Transverse colon (tissue), 4 donors: ENCODE data around the gene CDCP2. TPM values are rescaled to one million over a fixed set of nuclear protein-coding genes. Genes with fewer than 3 reads are reported as not detected.

Source experiments
- DNase-seq: peaks from one replicate; pipeline ENCODE4 v3.0.0-alpha.2; 2019
- H3K27ac ChIP-seq, 4 donors: fragments of 200-600 bp; sonication (generic); 2 replicates each; pipeline ENCODE4 v1.5.1; 2016 to 2018; ENCODE audit warnings: inconsistent platforms in 4 of 4
- H3K27me3 ChIP-seq: fragments of 200-600 bp; sonication (generic); 2 replicates; pipeline ENCODE4 v1.5.1; 2017; ENCODE audit warnings: inconsistent platforms
- H3K36me3 ChIP-seq, 4 donors: fragments of 200-600 bp; sonication (generic); 2 replicates each; pipeline ENCODE4 v1.5.1; 2017 to 2019; ENCODE audit warnings: inconsistent platforms in 4 of 4
- H3K4me1 ChIP-seq, 4 donors: fragments of 200-600 bp; sonication (generic); 2 replicates each; pipeline ENCODE4 v1.5.1; 2017 to 2020; ENCODE audit warnings: inconsistent platforms in 4 of 4
- H3K4me3 ChIP-seq, 4 donors: fragments of 200-600 bp; sonication (generic); 1 replicate in 1 of 4; 2 replicates in 3 of 4; pipeline versions ENCODE4 v1.5.1 to v1.6.1; 2017 to 2019; ENCODE audit warnings: inconsistent platforms in 4 of 4
- H3K9me3 ChIP-seq, 2 donors: fragments of 200-600 bp; sonication (generic); 2 replicates each; pipeline ENCODE4 v1.5.1; 2017 to 2019; ENCODE audit warnings: inconsistent platforms in 2 of 2
- EP300 ChIP-seq: sonication (generic); formaldehyde crosslinking; IDR thresholded peaks from one replicate; pipeline ENCODE4 v1.6.1; 2017; ENCODE audit warnings: antibody characterized with exemption, low read depth
- POLR2A ChIP-seq: fragments of 450-650 bp; IDR thresholded peaks from one replicate; pipeline ENCODE4 v1.6.1; 2016; ENCODE audit warnings: antibody characterized with exemption, mild to moderate bottlenecking, moderate library complexity
- POLR2AphosphoS5 ChIP-seq, 3 donors: sonication (generic); formaldehyde crosslinking; IDR thresholded peaks; one replicate each; pipeline ENCODE4 v1.6.1; 2016; ENCODE audit warnings: antibody characterized with exemption in 3 of 3
- WGBS, 2 donors: methylation state at CpG; one replicate each; pipeline ENCODE4 v1.1.5; 2018; ENCODE audit warnings: low coverage in 1 of 2; 5-methylcytosine and 5-hydroxymethylcytosine counted together
- in situ Hi-C, 4 donors: fragments of 200-750 bp; cut with MboI; loops; one replicate each; pipeline versions ENCODE4 v1.15.0 to v1.15.1; 2017; ENCODE audit warnings: low sequenced_read_pairs in 3 of 4, low pct_ligation_motif_present in 1 of 4, low pct_unique_long_range_greater_than_20kb in 1 of 4
- intact Hi-C: fragments of 100-400 bp; cut with DNase I; formaldehyde crosslinking; loops from one replicate; pipeline ENCODE4 v1.15.1; 2023; ENCODE audit warnings: low total_unique reads
- total RNA-seq, 4 donors: library from RNA; depleted of rRNA; stranded (reverse); fragments of >200 nt; gene quantifications; one replicate each; pipeline ENCODE4 v1.1.0, GENCODE V29; 2016
- TF ChIP-seq, protein P1 (sequence below), 5 experiments: fragments of 200-600 bp in 3 of 5; fragments of 450-650 bp in 2 of 5; sonication (generic) in 3 of 5; IDR thresholded peaks; 1 replicate in 2 of 5; 2 replicates in 3 of 5; pipeline ENCODE4 v1.5.1; 2016 to 2017; ENCODE audit warnings: antibody characterized with exemption in 5 of 5, inconsistent platforms in 3 of 5, mild to moderate bottlenecking in 2 of 5, moderate library complexity in 1 of 5

The CDCP2 gene
- total RNA-seq, 4 donors from 2014 or later: 0.48 TPM; not detected in 3

DNA sequence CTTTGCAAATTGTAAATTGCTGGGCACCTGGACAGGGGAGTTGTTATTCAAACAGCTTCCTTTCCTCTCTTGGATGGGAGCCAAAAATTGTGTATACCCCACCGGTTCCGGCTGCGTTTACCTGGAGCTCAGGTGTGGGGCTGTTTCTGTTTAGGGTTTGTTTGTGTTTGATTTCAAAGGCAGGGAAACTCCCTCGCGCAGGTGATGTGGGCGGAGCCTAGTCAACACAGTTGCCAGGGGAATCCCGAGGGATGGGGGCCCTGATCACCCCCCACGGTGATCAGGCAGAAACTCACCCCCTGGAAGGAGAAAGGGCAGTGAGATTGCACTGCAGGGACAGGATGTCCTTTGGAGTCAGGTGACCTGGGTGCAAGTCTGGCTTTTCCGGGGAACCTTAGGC is 28.3 kb downstream of the CDCP2 start:
- intact Hi-C loops (loop anchor here (5.0 kb wide), 2 partner anchors 283 to 363 kb away; partner anchors contain the start of gene SSBP3), in situ Hi-C loops (loop anchor here in 3 of 4 donors (5.0 to 25.0 kb wide), 3 partner anchors 363 to 370 kb away; no protein-coding TSS in a partner anchor)
- peak; percentile 56 for DNase-seq
- Histone ChIP-seq H3K36me3 (no peaks in the 10 kb centered on the region), H3K27me3 (no peaks in the 10 kb centered on the region), H3K9me3 (no peaks in the 10 kb centered on the region), H3K4me1 (peaks cover 5 to 29% (median 13%) of the 10 kb centered on the region in 4 donors), H3K4me3 (no peak overlapping the region), H3K27ac (peak overlapping the region in 2 of 4 donors; percentile 13 to 47)
- TF ChIP-seq EP300: no peak
- TF ChIP-seq, protein P1, sequence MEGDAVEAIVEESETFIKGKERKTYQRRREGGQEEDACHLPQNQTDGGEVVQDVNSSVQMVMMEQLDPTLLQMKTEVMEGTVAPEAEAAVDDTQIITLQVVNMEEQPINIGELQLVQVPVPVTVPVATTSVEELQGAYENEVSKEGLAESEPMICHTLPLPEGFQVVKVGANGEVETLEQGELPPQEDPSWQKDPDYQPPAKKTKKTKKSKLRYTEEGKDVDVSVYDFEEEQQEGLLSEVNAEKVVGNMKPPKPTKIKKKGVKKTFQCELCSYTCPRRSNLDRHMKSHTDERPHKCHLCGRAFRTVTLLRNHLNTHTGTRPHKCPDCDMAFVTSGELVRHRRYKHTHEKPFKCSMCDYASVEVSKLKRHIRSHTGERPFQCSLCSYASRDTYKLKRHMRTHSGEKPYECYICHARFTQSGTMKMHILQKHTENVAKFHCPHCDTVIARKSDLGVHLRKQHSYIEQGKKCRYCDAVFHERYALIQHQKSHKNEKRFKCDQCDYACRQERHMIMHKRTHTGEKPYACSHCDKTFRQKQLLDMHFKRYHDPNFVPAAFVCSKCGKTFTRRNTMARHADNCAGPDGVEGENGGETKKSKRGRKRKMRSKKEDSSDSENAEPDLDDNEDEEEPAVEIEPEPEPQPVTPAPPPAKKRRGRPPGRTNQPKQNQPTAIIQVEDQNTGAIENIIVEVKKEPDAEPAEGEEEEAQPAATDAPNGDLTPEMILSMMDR (IDR thresholded peaks at IDR 0.05): no peak
- TF ChIP-seq POLR2A: no peak
- TF ChIP-seq POLR2AphosphoS5 (IDR thresholded peaks at IDR 0.05): no peak
- 44 to 50% methylated on average over 3 to 9 of the region's 9 CpGs for WGBS, 2 donors

DNA sequence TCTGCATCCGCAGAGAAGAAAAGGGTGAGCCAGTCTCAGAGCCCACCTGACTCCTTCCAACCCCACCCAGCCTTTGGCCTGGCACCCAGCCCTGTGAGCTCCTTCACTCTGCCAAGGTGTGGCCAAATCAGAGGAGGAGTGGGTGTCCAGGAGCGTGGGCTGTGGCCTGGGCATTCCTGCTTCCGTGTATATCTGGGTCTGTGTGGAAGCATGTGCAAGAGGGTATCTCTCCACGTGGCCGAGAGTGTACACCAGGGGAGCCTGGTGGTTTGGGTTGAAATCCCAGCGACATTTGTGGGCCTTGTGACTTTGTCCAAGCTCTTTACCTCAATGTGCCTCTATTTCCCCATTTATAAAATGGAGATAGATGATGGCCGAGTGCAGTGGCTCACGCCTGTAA is 29.8 kb downstream of the CDCP2 start:
- peaks cover 5 to 29% (median 13%) of the 10 kb centered on the region in 4 donors for H3K4me1 ChIP-seq

DNA sequence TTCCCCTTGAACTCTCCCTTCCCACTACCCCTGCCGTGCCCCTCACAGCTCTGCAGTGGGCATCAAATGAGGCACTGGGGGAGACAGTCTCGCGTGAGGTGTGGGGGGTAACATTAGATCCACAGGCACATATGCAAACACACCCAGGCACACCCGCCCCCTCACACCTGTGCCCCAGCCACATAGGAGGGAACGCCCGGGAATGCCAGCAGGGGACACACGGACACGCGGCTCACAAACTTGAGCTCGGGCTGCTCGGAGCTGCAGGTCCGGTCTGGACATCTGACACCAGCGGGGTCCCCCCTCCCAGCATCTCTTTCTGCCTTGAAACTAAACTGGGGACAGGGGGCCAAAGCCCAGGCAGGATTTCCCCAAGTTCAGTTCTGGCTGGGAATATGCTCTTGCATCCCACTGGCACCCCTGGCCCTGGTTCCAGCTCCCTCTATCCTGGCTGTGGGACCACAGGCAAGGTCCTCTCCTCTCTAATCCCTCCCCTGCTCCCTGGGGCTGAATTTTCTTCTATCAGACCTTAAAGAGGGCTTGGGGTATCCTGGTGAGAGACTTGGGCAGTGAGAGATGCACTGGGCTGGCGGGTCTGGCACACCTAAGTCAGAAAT is 30.6 kb downstream of the CDCP2 start:
- Histone ChIP-seq H3K9me3 (no peaks in the 10 kb centered on the region), H3K27me3 (no peaks in the 10 kb centered on the region), H3K27ac (no peak overlapping the region), H3K4me3 (peak overlapping the region in 2 of 4 donors; percentile 23 to 34), H3K4me1 (peaks cover 5 to 29% (median 13%) of the 10 kb centered on the region in 4 donors), H3K36me3 (no peaks in the 10 kb centered on the region)
- in situ Hi-C loops: loop anchor here in 3 of 4 donors (5.0 to 25.0 kb wide), 3 partner anchors 365 to 373 kb away; no protein-coding TSS in a partner anchor
- 49% methylated on average over 12 of the region's 14 CpGs; no CpG with 5 or more reads in 1 of the 2 donors for WGBS, 2 donors
- TF ChIP-seq, protein P1 (IDR thresholded peaks at IDR 0.05): no peak
- TF ChIP-seq EP300 (no peak), POLR2AphosphoS5 (IDR thresholded peaks at IDR 0.05) (no peak), POLR2A (no peak)
- intact Hi-C loops: loop anchor here (5.0 kb wide), 2 partner anchors 285 to 365 kb away; partner anchors contain the start of gene SSBP3
- DNase-seq: peak; percentile 26

More for the DNA sequence above, 29.8 kb downstream of the CDCP2 start:
- no peak for DNase-seq
- H3K9me3 ChIP-seq: no peaks in the 10 kb centered on the region
- no peaks in the 10 kb centered on the region for H3K27me3 ChIP-seq
- in situ Hi-C loops: loop anchor here in 3 of 4 donors (5.0 to 25.0 kb wide), 3 partner anchors 364 to 372 kb away; no protein-coding TSS in a partner anchor
- no peaks in the 10 kb centered on the region for H3K36me3 ChIP-seq
- H3K27ac ChIP-seq: no peak overlapping the region
- WGBS, 2 donors: 80 to 100% methylated on average over 1 to 8 of the region's 8 CpGs
- TF ChIP-seq POLR2A: no peak
- TF ChIP-seq POLR2AphosphoS5 (IDR thresholded peaks at IDR 0.05): no peak
- TF ChIP-seq EP300: no peak
- TF ChIP-seq, protein P1 (IDR thresholded peaks at IDR 0.05): no peak
- intact Hi-C loops: loop anchor here (5.0 kb wide), 2 partner anchors 284 to 364 kb away; partner anchors contain the start of gene SSBP3
- no peak overlapping the region for H3K4me3 ChIP-seq

DNA sequence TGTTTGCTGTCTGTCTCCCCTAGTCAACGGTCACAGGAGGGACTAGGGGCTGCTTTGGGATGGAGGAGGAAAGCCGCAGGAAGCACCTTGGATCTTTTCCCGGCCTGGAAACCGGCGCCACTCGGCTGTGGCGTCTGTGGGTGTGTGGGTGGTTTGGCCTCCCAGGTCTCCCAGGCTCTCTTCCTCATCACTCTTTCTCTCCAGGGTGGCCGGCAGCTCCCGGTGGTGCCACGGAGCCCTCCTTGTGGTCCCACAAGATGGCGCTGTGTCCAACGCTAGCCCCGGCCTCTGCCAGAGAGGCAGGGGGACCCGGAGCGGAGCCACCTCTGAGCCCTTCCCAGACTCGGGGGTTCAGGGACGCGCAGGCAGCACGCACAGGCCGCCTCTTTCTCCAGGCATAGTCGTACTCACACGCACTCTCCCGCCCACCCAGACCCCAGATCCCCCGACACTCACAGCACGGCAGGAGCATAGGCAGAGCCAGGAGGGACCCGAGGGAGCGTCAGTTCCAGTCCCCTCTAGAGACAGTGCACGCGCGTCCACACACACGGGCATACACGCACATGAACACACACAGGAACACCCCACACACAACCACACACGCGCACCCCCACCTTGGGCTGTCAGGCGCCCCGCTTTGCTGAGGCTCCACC is 31.2 kb downstream of the CDCP2 start:
- intact Hi-C loops (loop anchor here (5.0 kb wide), 2 partner anchors 286 to 366 kb away; partner anchors contain the start of gene SSBP3), in situ Hi-C loops (loop anchor here in 3 of 4 donors (5.0 to 25.0 kb wide), 3 partner anchors 366 to 373 kb away; no protein-coding TSS in a partner anchor)
- Histone ChIP-seq H3K36me3 (no peaks in the 10 kb centered on the region), H3K27ac (no peak overlapping the region), H3K27me3 (no peaks in the 10 kb centered on the region), H3K4me3 (peak overlapping the region in 3 of 4 donors; percentile 10 to 34 (median 23)), H3K9me3 (no peaks in the 10 kb centered on the region), H3K4me1 (peaks cover 5 to 29% (median 13%) of the 10 kb centered on the region in 4 donors)
- WGBS, 2 donors: 11% methylated on average over 25 of the region's 36 CpGs; no CpG with 5 or more reads in 1 of the 2 donors
- peak; percentile 85 for DNase-seq
- TF ChIP-seq, protein P1 (IDR thresholded peaks at IDR 0.05): peak; percentile 67 to 80 (median 76)
- no peak for TF ChIP-seq EP300
